OCI-LY1 (cell line): ENCODE measurements around the gene DPH2.

Experiments used
- CTCF ChIP-seq: fragments of 200-600 bp; sonication (generic), shearing (Covaris generic); IDR thresholded peaks from 2 replicates; pipeline ENCODE4 v1.5.1; 2017; ENCODE audit warnings: mild to moderate bottlenecking, antibody characterized with exemption, low read length, moderate library complexity, mixed read lengths
- EZH2 ChIP-seq: fragments of 200-600 bp; sonication (generic), shearing (Covaris generic); IDR thresholded peaks from 2 replicates; pipeline ENCODE4 v1.8.0; 2017; ENCODE audit warnings: borderline replicate concordance, mixed run types, mild to moderate bottlenecking, antibody characterized with exemption, low read length, moderate library complexity, mixed read lengths

- TF ChIP-seq CTCF (no peak), EZH2 (no peak)
Measured at GRCh38 chr1:43998000-43998378, 28.2 kb downstream of the DPH2 start.
